HEK293 (cell line): Measurements from ENCODE around the gene PLEKHG4.
A peak's percentile ranks its signal among the peaks of the same experiment; 100 is the strongest.

Source experiments
- CTCF ChIP-seq: fragments of 450-650 bp; formaldehyde crosslinking; IDR thresholded peaks from 2 replicates; pipeline ENCODE4 v1.5.1; 2016; ENCODE audit warnings: missing biosample characterization, missing genetic modification characterization
- SCRT1 ChIP-seq: fragments of 450-650 bp; formaldehyde crosslinking; IDR thresholded peaks from 2 replicates; pipeline ENCODE4 v1.5.1; 2016; ENCODE audit warnings: missing biosample characterization, missing genetic modification characterization, borderline replicate concordance
- SETDB1 ChIP-seq: IDR thresholded peaks from one replicate; pipeline ENCODE4 v1.6.1; 2017; ENCODE audit warnings: mild to moderate bottlenecking, low read length, moderate library complexity, mixed read lengths; ENCODE audit not compliant: insufficient read length
- YY1 ChIP-seq: fragments of 450-650 bp; formaldehyde crosslinking; IDR thresholded peaks from 2 replicates; pipeline ENCODE4 v1.5.1; 2018; ENCODE audit warnings: missing biosample characterization, missing genetic modification characterization
- ZBTB21 ChIP-seq: fragments of 450-650 bp; formaldehyde crosslinking; IDR thresholded peaks from 2 replicates; pipeline ENCODE4 v1.5.1; 2017; ENCODE audit warnings: missing biosample characterization, missing genetic modification characterization
- ZBTB44 ChIP-seq: fragments of 450-650 bp; IDR thresholded peaks from 2 replicates; pipeline ENCODE4 v1.5.1; 2018; ENCODE audit warnings: missing biosample characterization, mild to moderate bottlenecking, missing genetic modification characterization
- ZNF175 ChIP-seq: fragments of 450-650 bp; formaldehyde crosslinking; IDR thresholded peaks from 2 replicates; pipeline ENCODE4 v1.5.1; 2016; ENCODE audit warnings: missing biosample characterization, missing genetic modification characterization
- ZNF280D ChIP-seq: fragments of 450-650 bp; formaldehyde crosslinking; IDR thresholded peaks from 2 replicates; pipeline ENCODE4 v1.5.1; 2016; ENCODE audit warnings: missing biosample characterization, missing genetic modification characterization
- ZNF354C ChIP-seq: fragments of 450-650 bp; formaldehyde crosslinking; IDR thresholded peaks from 2 replicates; pipeline ENCODE4 v1.5.1; 2016; ENCODE audit warnings: missing biosample characterization, missing genetic modification characterization, low read depth, borderline replicate concordance
- ZNF394 ChIP-seq: fragments of 450-650 bp; formaldehyde crosslinking; IDR thresholded peaks from 2 replicates; pipeline ENCODE4 v1.5.1; 2016; ENCODE audit warnings: missing biosample characterization, missing genetic modification characterization, mild to moderate bottlenecking, moderate library complexity, borderline replicate concordance
- ZNF416 ChIP-seq: fragments of 450-650 bp; formaldehyde crosslinking; IDR thresholded peaks from 2 replicates; pipeline ENCODE4 v1.5.1; 2016; ENCODE audit warnings: missing biosample characterization, missing genetic modification characterization
- ZNF549 ChIP-seq: fragments of 450-650 bp; IDR thresholded peaks from 2 replicates; pipeline ENCODE4 v1.5.1; 2018; ENCODE audit warnings: missing biosample characterization, missing genetic modification characterization, mild to moderate bottlenecking, inconsistent platforms, moderate library complexity
- ZNF561 ChIP-seq: fragments of 450-650 bp; IDR thresholded peaks from 2 replicates; pipeline ENCODE4 v1.5.1; 2018; ENCODE audit warnings: missing biosample characterization, missing genetic modification characterization, borderline replicate concordance
- ZNF664 ChIP-seq: fragments of 450-650 bp; formaldehyde crosslinking; IDR thresholded peaks from 2 replicates; pipeline ENCODE4 v1.5.1; 2016; ENCODE audit warnings: missing biosample characterization, missing genetic modification characterization
- TF ChIP-seq, protein P1 (sequence below): fragments of 450-650 bp; formaldehyde crosslinking; IDR thresholded peaks from 2 replicates; pipeline ENCODE4 v1.5.1; 2016; ENCODE audit warnings: missing biosample characterization, missing genetic modification characterization, borderline replicate concordance
- TF ChIP-seq, protein P2 (sequence below): fragments of 450-650 bp; formaldehyde crosslinking; conservative IDR thresholded peaks from 2 replicates; pipeline ENCODE4 v1.5.1; 2016; ENCODE audit warnings: low read depth, missing biosample characterization, missing genetic modification characterization
- TF ChIP-seq, protein P3 (sequence below): fragments of 450-650 bp; formaldehyde crosslinking; IDR thresholded peaks from 2 replicates; pipeline ENCODE4 v1.5.1; 2016; ENCODE audit warnings: missing biosample characterization, missing genetic modification characterization

PLEKHG4 gene

GRCh38 chr16:67278773-67279295 is 498 bp upstream of the PLEKHG4 start (continued):
- TF ChIP-seq, protein P1, sequence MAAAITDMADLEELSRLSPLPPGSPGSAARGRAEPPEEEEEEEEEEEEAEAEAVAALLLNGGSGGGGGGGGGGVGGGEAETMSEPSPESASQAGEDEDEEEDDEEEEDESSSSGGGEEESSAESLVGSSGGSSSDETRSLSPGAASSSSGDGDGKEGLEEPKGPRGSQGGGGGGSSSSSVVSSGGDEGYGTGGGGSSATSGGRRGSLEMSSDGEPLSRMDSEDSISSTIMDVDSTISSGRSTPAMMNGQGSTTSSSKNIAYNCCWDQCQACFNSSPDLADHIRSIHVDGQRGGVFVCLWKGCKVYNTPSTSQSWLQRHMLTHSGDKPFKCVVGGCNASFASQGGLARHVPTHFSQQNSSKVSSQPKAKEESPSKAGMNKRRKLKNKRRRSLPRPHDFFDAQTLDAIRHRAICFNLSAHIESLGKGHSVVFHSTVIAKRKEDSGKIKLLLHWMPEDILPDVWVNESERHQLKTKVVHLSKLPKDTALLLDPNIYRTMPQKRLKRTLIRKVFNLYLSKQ (tag by site-specific recombination), result no peak
- no peak for TF ChIP-seq ZNF664 (tag by site-specific recombination)
- no peak for TF ChIP-seq ZNF394 (tag by site-specific recombination)
- TF ChIP-seq, protein P2, sequence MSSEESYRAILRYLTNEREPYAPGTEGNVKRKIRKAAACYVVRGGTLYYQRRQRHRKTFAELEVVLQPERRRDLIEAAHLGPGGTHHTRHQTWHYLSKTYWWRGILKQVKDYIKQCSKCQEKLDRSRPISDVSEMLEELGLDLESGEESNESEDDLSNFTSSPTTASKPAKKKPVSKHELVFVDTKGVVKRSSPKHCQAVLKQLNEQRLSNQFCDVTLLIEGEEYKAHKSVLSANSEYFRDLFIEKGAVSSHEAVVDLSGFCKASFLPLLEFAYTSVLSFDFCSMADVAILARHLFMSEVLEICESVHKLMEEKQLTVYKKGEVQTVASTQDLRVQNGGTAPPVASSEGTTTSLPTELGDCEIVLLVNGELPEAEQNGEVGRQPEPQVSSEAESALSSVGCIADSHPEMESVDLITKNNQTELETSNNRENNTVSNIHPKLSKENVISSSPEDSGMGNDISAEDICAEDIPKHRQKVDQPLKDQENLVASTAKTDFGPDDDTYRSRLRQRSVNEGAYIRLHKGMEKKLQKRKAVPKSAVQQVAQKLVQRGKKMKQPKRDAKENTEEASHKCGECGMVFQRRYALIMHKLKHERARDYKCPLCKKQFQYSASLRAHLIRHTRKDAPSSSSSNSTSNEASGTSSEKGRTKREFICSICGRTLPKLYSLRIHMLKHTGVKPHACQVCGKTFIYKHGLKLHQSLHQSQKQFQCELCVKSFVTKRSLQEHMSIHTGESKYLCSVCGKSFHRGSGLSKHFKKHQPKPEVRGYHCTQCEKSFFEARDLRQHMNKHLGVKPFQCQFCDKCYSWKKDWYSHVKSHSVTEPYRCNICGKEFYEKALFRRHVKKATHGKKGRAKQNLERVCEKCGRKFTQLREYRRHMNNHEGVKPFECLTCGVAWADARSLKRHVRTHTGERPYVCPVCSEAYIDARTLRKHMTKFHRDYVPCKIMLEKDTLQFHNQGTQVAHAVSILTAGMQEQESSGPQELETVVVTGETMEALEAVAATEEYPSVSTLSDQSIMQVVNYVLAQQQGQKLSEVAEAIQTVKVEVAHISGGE, result peak; percentile 52
- no peak for TF ChIP-seq ZNF175 (tag by site-specific recombination)
- TF ChIP-seq ZNF416 (tag by site-specific recombination), result no peak
- no peak for TF ChIP-seq ZNF549 (tag by site-specific recombination)
- TF ChIP-seq ZBTB21 (tag by site-specific recombination), result no peak
- TF ChIP-seq SETDB1, result no peak
- no peak for TF ChIP-seq ZNF561 (tag by site-specific recombination)
- TF ChIP-seq ZBTB44 (tag by site-specific recombination), result no peak
- TF ChIP-seq, protein P3, sequence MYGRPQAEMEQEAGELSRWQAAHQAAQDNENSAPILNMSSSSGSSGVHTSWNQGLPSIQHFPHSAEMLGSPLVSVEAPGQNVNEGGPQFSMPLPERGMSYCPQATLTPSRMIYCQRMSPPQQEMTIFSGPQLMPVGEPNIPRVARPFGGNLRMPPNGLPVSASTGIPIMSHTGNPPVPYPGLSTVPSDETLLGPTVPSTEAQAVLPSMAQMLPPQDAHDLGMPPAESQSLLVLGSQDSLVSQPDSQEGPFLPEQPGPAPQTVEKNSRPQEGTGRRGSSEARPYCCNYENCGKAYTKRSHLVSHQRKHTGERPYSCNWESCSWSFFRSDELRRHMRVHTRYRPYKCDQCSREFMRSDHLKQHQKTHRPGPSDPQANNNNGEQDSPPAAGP (tag by site-specific recombination), result no peak; the same call in 1 of the 2 replicates
- TF ChIP-seq ZNF280D (tag by site-specific recombination), result no peak
- TF ChIP-seq ZNF354C (tag by site-specific recombination), result no peak
- TF ChIP-seq YY1 (tag by site-specific recombination), result no peak
- no peak for TF ChIP-seq SCRT1 (tag by site-specific recombination)
- peak; percentile 58; the same call in 1 of the 2 replicates for TF ChIP-seq CTCF (tag by site-specific recombination)
- TF ChIP-seq, all 188 proteins: peak for 33
